Adrenal gland (tissue), 5 donors: Measurements from ENCODE around the gene EFNA1.

Experiments
- CTCF ChIP-seq, 6 experiments: fragments of 450-650 bp in 4 of 6; fragments of 200-600 bp in 2 of 6; sonication (generic) in 1 of 6; IDR thresholded peaks; 1 replicate in 5 of 6; 2 replicates in 1 of 6; pipeline versions ENCODE4 v1.5.1 to v1.8.0; 2016 to 2021; ENCODE audit warnings: antibody characterized with exemption in 6 of 6, mild to moderate bottlenecking in 2 of 6, moderate library complexity in 1 of 6
- POLR2A ChIP-seq, 2 donors: fragments of 450-650 bp; IDR thresholded peaks; one replicate each; pipeline ENCODE4 v1.6.1; 2017; ENCODE audit warnings: antibody characterized with exemption in 2 of 2, mild to moderate bottlenecking in 2 of 2, moderate library complexity in 1 of 2
- donor health status: DM: no; HTN: no; CAD: no.

DNA sequence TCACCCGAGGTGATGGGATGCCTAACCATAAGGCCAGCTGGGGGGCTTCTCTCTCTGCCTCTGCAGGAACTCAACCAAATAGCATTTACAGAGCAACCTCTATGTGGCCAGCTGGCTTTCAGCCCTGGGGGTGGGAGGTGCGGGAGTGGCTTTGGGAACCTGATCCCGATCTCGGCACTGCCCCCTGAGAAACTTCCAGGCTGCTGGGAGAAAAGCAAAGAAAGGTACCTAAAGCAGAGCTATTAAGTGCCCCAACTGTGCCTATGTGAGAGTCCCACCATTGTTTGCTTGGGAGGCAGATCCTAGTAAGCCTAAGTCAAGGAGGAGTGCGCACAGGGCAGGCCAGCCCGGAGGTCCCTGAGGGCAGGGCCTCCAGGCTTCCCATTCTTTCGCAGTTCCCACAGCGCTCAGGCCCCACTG, 38.4 kb downstream of the EFNA1 start:
- no peak for TF ChIP-seq CTCF (IDR thresholded peaks at IDR 0.05)
- no peak for TF ChIP-seq POLR2A (IDR thresholded peaks at IDR 0.05)
